GM19467 (cell line): ENCODE measurements around the gene ZNF236.
"Not testable (repeated sequence)": the region's sequence is repeated elsewhere in the genome, so short reads cannot be mapped to it uniquely, and the experiment has no call there.

Experiments used
- ATAC-seq: cut with Tn5 transposase; IDR thresholded peaks from one replicate; pipeline ENCODE4 v1.9.1; 2021; ENCODE audit warnings: mild to moderate bottlenecking, moderate library complexity; ENCODE audit not compliant: unreplicated experiment

ZNF236 gene

DNA sequence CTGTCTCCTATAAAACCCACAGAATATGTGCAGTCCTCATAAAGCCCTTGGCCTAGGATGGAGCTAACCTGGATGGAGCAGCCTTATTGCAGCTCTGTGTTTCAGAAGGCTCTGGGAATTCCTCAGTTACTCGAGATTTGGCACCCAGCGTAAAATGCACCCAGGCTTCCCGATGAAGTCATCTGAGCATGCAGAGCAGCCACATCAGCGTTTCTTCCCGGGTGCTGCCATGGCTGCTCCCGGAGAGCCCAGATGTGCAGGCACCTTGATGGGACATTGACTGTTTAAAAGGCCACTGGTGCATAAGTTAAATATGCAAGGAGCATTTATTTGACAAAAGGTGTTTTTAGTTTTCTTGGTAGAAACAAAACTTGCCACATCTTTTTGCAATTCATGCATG lies 195.0 kb downstream of the ZNF236 start:
- ATAC-seq: no peak

DNA sequence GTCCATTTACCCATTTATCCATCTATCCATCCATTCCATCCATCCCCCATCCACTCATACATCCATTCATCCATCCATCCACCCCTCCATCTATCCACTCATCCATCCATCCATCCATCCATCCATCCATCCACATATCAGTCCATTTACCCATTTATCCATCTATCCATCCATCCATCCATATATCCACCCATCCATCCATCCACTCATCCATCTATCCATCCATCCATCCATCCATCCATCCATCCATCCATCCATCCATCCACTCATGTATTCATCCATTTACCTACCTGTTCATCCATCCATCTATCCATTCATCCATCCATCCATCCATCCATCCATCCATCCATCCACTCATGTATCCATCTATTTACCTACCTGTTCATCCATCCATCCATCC lies 196.3 kb downstream of the ZNF236 start:
- not testable (repeated sequence) for ATAC-seq

DNA sequence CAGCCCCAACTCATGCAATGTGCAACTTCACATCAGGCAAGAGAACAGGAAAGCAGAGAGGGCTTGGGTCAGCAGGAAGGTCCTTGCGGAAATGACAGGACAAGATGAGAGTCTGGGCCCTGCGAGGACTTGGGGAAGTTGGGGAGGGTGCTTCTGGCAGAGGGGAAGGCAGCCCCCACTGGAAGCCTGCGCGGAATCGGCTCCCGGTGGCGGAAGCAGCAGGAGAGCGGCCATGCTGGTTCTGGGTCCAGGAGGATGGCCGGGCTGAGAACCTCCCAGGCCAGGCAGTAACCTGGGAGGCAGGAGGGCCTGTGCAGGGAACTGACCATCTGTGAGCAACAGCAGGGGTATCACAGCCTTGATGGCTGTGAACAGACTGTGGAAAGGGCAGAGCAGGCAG lies 197.3 kb downstream of the ZNF236 start:
- no peak for ATAC-seq
